ENCODE data around the gene PIAS4. TPM values are rescaled to one million over a fixed set of nuclear protein-coding genes. Genes with fewer than 3 reads are reported as not detected.

PIAS4 gene
- total and polyA plus RNA-seq, 2 of the 13 experiments (the other 11 are each of a cell fraction or from before 2014, with no cell fraction given) = 9.0 to 20.1 TPM

DNA sequence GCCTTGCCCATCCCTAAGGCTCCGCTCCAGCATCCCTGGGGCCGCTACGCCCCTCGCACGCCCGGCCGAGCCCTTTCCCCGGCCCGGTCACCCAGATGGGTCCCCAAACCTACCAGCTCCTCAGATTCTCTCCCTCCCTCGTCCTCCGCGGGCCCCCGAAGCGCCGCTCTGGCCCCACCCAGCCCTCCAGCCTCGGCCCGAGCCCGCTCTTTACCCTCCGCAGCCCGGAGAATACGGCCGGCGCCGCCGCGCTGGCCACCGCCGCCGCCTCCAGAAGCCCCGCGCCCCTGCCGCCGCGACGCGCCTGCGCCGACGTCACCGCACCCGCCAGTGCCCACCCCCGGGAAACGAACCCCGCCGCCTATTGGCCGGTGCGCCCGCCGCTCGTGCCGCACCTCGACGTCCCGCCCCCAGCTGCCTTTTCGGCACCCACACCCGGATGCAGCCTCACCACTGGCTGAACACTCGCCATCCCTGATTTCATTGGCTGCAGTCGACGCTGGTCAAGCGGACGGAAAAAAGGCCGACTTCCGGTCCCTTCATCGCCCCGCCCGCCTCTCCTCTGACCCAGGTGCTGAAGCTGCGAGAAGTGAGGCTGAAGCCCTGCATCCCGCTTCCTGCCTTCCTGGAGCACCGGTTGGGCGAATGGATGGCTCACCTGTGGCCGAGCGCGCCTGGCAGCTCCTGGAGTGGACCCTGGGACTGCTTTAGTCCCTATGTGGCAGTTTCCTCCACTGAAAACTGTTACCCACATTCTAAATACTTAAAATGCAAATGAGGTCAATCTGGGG is 36.5 kb upstream of the PIAS4 start, which contains the start of gene DAPK3 (continued):
- TF ChIP-seq ZNF33B (CRISPR knock-in tag; IDR thresholded peaks at IDR 0.05) (peak; percentile 9; the same call in 1 of the 2 replicates), SIX1 (CRISPR knock-in tag; IDR thresholded peaks at IDR 0.05; ENCODE audit: borderline replicate concordance) (no peak), SRSF4 (IDR thresholded peaks at IDR 0.05; ENCODE audit: low read depth, low read length, poor library complexity, severe bottlenecking) (no peak), RFXANK (CRISPR knock-in tag; IDR thresholded peaks at IDR 0.05) (no peak), GZF1 (CRISPR knock-in tag; IDR thresholded peaks at IDR 0.05) (peak; percentile 55; the same call in 1 of the 2 replicates), ZNF3 (CRISPR knock-in tag; IDR thresholded peaks at IDR 0.05) (no peak), SOX6 (IDR thresholded peaks at IDR 0.05) (no peak), SOX6 (CRISPR knock-in tag; IDR thresholded peaks at IDR 0.05) (no peak), ZNF605 (CRISPR knock-in tag; IDR thresholded peaks at IDR 0.05) (no peak), BORCS8-MEF2B (CRISPR knock-in tag; IDR thresholded peaks at IDR 0.05) (no peak; the same call in 1 of the 2 replicates), NCOA2 (CRISPR knock-in tag; IDR thresholded peaks at IDR 0.05) (no peak), ZNF232 (CRISPR knock-in tag; IDR thresholded peaks at IDR 0.05; ENCODE audit: borderline replicate concordance) (no peak), HOXA3 (CRISPR knock-in tag; IDR thresholded peaks at IDR 0.05) (peak; percentile 66), KDM1A (CRISPR knock-in tag; IDR thresholded peaks at IDR 0.05) (peak; percentile 61; the same call in 1 of the 2 replicates), ZNF44 (CRISPR knock-in tag; IDR thresholded peaks at IDR 0.05) (no peak)
- TF ChIP-seq, protein P1, sequence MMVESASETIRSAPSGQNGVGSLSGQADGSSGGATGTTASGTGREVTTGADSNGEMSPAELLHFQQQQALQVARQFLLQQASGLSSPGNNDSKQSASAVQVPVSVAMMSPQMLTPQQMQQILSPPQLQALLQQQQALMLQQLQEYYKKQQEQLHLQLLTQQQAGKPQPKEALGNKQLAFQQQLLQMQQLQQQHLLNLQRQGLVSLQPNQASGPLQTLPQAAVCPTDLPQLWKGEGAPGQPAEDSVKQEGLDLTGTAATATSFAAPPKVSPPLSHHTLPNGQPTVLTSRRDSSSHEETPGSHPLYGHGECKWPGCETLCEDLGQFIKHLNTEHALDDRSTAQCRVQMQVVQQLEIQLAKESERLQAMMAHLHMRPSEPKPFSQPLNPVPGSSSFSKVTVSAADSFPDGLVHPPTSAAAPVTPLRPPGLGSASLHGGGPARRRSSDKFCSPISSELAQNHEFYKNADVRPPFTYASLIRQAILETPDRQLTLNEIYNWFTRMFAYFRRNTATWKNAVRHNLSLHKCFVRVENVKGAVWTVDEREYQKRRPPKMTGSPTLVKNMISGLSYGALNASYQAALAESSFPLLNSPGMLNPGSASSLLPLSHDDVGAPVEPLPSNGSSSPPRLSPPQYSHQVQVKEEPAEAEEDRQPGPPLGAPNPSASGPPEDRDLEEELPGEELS (CRISPR knock-in tag; IDR thresholded peaks at IDR 0.05) = no peak
- TF ChIP-seq, protein P2, sequence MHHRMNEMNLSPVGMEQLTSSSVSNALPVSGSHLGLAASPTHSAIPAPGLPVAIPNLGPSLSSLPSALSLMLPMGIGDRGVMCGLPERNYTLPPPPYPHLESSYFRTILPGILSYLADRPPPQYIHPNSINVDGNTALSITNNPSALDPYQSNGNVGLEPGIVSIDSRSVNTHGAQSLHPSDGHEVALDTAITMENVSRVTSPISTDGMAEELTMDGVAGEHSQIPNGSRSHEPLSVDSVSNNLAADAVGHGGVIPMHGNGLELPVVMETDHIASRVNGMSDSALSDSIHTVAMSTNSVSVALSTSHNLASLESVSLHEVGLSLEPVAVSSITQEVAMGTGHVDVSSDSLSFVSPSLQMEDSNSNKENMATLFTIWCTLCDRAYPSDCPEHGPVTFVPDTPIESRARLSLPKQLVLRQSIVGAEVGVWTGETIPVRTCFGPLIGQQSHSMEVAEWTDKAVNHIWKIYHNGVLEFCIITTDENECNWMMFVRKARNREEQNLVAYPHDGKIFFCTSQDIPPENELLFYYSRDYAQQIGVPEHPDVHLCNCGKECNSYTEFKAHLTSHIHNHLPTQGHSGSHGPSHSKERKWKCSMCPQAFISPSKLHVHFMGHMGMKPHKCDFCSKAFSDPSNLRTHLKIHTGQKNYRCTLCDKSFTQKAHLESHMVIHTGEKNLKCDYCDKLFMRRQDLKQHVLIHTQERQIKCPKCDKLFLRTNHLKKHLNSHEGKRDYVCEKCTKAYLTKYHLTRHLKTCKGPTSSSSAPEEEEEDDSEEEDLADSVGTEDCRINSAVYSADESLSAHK (CRISPR knock-in tag; IDR thresholded peaks at IDR 0.05; ENCODE audit: borderline replicate concordance) = no peak
- TF ChIP-seq, protein P3, sequence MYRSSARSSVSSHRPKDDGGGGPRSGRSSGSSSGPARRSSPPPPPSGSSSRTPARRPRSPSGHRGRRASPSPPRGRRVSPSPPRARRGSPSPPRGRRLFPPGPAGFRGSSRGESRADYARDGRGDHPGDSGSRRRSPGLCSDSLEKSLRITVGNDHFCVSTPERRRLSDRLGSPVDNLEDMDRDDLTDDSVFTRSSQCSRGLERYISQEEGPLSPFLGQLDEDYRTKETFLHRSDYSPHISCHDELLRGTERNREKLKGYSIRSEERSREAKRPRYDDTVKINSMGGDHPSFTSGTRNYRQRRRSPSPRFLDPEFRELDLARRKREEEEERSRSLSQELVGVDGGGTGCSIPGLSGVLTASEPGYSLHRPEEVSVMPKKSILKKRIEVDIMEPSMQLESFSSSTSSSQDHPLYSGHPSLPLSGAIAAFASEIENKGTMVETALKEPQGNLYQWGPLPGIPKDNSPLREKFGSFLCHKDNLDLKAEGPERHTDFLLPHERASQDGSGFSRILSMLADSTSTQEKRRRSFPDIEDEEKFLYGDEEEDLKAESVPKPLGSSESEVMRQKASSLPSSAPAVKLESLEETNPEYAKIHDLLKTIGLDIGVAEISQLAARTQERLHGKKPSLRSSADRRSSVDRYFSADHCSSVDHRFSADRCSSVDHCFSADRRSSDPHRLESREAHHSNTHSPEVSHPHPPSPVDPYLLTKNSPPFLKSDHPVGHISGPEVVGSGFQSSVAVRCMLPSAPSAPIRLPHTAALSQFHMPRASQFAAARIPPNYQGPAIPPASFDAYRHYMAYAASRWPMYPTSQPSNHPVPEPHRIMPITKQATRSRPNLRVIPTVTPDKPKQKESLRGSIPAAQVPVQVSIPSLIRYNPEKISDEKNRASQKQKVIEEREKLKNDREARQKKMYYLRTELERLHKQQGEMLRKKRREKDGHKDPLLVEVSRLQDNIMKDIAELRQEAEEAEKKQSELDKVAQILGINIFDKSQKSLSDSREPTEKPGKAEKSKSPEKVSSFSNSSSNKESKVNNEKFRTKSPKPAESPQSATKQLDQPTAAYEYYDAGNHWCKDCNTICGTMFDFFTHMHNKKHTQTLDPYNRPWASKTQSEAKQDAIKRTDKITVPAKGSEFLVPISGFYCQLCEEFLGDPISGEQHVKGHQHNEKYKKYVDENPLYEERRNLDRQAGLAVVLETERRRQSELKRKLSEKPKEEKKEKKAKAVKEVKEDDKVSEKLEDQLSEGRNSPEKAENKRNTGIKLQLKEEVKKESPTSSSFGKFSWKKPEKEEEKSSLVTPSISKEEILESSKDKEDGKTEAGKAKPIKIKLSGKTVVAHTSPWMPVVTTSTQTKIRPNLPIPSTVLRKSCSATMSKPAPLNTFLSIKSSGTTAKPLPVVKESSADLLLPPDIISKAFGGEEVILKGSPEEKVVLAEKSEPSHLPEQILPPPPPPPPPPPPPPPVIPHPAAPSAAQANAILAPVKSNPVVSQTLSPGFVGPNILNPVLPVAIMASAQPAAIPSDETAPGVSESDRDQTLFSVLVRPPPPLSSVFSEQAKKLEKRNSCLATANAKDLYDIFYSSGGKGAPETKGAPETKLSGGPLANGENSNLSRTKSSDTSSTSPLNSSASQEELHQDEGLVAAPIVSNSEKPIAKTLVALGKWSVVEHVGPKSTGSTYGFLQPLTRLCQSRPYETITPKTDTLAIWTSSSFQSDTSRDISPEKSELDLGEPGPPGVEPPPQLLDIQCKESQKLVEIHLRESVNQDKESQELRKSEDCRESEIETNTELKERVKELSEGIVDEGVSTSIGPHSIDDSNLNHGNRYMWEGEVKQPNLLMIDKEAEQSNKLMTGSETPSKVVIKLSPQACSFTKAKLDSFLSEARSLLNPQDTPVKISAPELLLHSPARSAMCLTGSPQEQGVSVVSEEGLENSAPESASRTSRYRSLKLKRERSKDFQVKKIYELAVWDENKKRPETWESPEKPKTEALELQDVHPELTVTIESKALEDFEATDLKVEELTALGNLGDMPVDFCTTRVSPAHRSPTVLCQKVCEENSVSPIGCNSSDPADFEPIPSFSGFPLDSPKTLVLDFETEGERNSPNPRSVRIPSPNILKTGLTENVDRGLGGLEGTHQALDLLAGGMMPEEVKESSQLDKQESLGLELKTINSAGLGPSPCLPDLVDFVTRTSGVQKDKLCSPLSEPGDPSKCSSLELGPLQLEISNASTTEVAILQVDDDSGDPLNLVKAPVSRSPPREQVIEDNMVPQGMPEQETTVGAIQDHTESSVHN (CRISPR knock-in tag; IDR thresholded peaks at IDR 0.05) = 0 out of 2 replicates have a peak, but pooled peaks have one; percentile 28

Data from HepG2 (cell line).